Right renal pelvis (tissue), 4 donors: ENCODE results near the gene BCAP31. TPM values are rescaled to one million over a fixed set of nuclear protein-coding genes. Genes with fewer than 3 reads are reported as not detected.

ENCODE experiments used
- DNase-seq, 4 donors: peaks; one replicate each; pipeline ENCODE4 v3.0.0-alpha.2; 2013; ENCODE audit warnings: low read depth in 4 of 4, low spot score in 3 of 4, missing footprints in 1 of 4
- polyA plus RNA-seq, 4 donors: library from polyadenylated mRNA; unstranded; fragments of 120-200 nt; gene quantifications; one replicate each; pipeline ENCODE4 v1.2.1, GENCODE V29; 2013; ENCODE audit not compliant: insufficient read length in 4 of 4

Gene BCAP31
- polyA plus RNA-seq, result 100 to 1,000 TPM; 192 to 206 (median 199) TPM

DNA sequence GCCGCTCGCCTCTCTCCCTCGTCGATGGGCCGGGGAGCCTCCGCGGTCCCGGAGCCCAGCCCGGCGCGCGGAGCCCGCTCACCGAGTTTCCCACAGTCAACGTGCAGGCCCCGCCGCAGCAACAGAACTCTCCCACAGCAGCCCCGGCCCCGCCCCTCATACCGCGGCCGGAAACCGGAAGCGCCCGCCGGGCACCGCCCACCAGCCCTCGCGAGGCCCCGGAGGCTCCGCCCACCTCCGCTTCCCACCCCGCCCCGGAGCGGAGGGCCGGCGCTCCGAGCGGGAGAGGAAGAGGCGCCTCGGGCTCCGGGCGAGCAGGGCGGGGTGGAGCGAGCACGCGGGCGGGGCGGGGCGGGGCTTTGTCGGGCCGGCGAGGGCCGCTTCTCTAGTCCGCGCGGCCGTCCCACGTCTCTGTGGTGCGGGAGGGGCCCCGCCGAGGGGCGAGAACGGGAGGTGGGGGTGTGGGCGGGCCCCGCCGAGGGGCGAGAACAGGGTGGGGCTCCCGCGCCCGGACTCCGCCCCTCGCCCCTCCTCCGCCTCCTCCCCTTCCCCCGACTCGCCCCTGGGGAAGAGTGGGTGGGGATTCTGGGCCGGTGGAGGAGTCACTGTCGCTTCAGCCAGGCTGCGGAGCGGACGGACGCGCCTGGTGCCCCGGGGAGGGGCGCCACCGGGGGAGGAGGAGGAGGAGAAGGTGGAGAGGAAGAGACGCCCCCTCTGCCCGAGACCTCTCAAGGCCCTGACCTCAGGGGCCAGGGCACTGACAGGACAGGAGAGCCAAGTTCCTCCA, at the start of gene BCAP31, which contains the start of gene ABCD1:
Gene BCAP31, minus strand, starts transcription at position 136 of the 787 bp plus-strand sequence. CDS start 1,143 bp downstream, outside the sequence.
Gene ABCD1, plus strand, starts transcription at position 605 of the 787 bp plus-strand sequence. CDS start 411 bp downstream, outside the sequence.
- DNase-seq, result peak; percentile 68 to 74 (median 70)

- no peak for DNase-seq
Measured at GRCh38 chrX:153773218-153773611, 49.0 kb upstream of the BCAP31 start.

GRCh38 chrX:153772316-153773217, 48.4 kb upstream of the BCAP31 start:
- DNase-seq, result no peak

GRCh38 chrX:153771415-153772315, 47.5 kb upstream of the BCAP31 start:
- DNase-seq, result no peak

GRCh38 chrX:153770601-153771414, 46.6 kb upstream of the BCAP31 start:
- DNase-seq, result no peak

GRCh38 chrX:153769865-153770600, 45.8 kb upstream of the BCAP31 start:
- DNase-seq, result no peak

DNA sequence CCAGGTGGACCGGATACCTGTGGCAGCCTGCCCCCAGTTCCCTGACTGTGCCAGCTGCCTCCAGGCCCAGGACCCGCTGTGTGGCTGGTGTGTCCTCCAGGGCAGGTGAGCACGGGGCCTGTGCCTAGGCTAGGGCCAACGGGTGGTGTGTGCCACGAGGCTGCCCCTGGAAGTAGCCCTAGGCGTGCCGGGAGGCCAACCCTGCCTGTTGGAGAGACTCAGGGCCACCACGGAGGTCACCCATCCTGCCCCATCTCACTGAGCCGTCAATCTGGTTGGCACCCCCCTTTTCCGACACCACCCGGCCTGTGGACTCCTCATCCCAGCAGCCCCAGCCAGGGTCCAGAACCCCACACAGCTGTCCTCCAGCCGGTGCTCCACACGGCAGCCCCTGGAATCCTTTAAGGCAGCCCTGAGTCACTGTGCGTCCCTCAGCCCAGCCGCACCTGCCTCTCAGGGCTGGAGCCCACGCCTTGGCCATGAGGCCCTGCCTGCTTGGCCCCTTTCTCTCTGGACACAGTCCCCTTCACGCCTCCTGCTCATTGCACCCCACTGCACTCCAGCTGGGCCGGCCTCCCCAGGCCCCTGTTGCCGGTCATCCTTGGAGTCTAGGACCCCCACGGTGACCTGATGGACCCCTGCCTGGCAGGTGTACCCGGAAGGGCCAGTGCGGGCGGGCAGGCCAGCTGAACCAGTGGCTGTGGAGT, 45.1 kb upstream of the BCAP31 start:
- DNase-seq, result no peak

DNA sequence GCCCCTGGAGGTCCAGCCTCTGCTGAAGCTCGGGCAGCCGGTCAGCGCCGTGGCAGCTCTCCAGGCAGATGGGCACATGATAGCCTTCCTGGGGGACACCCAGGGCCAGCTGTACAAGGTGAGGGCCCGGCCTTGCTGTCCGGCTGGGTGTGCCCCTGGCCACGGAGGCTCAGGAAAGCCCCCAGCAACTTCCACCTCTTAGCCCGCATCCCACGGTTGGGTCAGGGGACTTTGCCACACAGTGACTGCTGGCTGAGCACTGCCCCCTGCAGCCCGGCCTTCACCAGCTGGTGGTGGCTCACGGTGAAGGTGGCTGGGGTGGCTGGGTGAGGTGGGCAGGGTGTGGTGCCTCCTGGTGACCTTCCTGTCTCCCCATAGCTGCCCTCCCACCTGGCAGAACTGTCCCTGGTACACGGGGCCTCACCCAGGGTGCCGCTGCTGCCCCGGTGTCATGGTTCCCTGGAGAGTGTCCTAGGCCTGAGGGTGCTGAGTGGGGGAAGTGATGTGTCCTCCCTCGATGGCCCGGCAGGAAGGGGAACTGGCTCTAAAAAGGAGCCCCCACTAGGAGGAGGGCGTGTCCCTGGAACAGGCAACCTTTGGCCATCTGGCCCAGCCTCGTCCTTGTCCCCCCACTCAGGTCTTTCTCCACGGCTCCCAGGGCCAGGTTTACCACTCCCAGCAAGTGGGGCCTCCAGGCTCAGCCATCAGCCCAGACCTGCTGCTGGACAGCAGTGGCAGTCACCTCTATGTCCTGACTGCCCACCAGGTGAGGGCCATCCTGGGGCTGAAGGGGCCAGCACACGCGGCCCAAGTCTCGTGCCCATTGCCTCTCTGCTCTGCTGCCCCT, 44.3 kb upstream of the BCAP31 start:
- no peak for DNase-seq

DNA sequence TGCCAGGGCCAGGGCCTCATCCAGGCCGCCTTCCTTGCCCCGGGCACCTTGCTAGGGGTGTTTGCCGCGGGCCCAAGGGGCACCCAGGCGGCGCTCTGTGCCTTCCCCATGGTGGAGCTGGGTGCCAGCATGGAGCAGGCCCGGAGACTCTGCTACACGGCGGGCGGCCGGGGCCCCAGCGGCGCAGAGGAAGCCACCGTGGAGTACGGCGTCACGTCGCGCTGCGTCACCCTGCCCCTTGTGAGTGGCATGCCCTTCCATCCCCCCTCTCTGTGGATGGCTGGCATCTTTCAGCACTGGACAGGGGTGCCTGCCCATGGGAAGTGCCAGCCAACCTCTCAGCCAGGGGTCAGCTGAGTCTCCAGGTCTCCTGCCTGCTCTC, 43.5 kb upstream of the BCAP31 start:
- no peak for DNase-seq

GRCh38 chrX:153766871-153767673, 42.9 kb upstream of the BCAP31 start:
- DNase-seq, result no peak

- DNase-seq, result no peak
Measured at GRCh38 chrX:153766098-153766817, 42.1 kb upstream of the BCAP31 start.

DNA sequence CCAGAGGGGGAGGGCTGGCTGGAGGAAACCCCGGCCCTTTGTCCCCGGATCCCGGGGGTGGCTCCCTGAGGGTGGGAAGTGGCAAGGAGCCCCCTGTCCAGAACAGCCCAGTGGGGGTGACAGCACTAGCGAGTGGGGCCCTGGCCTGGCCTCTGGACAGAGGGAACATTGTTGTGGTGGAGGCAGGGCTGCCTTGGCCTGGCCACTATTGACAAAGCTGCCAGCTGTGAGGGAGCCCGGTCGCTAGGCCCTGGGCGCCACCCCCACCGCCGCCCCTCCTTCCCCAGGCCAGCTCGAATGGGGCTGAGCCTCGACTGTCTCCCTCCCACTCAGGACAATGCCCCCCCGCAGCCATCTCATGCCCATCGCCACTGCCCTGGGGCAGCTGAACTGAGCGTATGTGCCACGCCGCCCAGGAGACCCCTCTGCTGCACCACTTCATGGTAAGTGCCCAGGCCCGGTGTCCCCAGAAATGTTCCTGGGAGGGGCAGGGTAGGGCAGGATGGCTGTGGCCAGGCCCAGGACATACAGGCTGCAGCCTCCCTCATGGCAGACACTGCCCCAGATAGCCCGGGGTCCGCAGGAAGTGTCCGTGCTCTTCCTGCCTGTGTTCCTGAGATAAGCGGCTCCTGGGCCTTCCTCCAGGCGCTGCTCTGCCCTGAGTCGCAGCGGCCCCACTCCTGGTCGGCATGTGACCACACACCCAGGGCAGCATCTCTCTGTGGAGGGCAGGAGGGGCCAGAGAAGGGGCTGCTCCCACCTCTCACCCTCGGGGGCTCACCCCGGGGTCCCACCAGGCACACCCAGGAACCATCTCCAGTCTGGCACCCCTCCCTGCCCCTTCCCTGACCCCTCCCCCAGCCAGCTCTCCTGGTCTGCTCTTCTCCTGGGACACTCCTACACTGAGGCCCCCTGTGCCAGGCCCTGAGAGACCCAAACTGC, 41.2 kb upstream of the BCAP31 start:
- DNase-seq, result no peak

- DNase-seq, result no peak
Measured at GRCh38 chrX:153764786-153765137, 40.6 kb upstream of the BCAP31 start.

DNA sequence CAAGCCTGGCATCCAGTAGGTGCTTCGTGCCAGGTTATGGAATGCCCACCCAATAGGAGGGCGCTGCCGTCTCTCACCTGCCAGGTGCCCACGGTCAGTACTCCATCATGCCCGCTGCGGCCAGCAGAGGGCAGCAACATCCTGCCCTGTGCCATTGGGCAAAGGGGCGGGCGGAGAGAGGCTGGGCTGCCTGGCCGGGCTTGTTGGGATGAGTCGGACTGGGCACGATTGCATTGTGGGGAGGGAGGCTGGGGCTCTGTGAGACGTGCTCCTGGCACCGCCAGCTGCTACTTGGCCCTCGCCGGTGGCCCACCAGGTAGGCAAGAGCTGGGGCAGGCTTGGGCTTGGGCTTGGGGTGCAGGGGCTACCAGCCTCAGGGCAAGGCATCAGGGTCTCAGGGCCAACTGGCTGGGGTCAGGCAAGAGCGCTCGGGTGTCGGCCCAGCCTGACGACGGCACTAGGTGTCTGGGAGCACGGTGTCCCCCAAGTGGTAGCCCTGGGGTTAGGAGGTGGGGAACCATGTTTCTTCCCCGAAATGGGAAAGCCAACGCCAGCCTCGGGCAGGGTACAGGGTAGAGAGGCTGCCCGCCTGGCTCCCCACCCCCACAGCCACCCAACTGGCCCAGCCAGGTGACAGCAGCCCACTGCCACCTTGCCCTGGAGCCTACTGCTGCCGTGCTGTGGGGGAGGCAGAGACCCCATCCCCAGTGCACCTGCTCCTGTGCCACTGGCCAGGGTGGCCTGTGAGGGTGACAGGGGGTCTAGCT, 40.0 kb upstream of the BCAP31 start, which contains the start of gene PLXNB3:
Gene PLXNB3, plus strand, starts transcription at position 261 of the 767 bp plus-strand sequence. CDS start 1,287 bp downstream, outside the sequence.
- DNase-seq, result no peak
